H1 (cell line): ENCODE results near the gene SMAP1. TPM values are rescaled to one million over a fixed set of nuclear protein-coding genes. Genes with fewer than 3 reads are reported as not detected.

Source experiments
- CTCF ChIA-PET: fragments of 300-600 bp; sonication (Branson Sonifier 250); formaldehyde crosslinking; loops from one replicate; lab custom pipeline; 2021; ENCODE audit not compliant: partially characterized antibody; lab: Charles Lee
- POLR2A ChIA-PET: fragments of 300-600 bp; sonication (Branson Sonifier 250); formaldehyde crosslinking; loops from one replicate; lab custom pipeline; 2021; ENCODE audit warnings: inconsistent platforms; ENCODE audit not compliant: partially characterized antibody; lab: Charles Lee
- DNase-seq, 2 experiments: peaks; one replicate each; pipeline versions ENCODE4 v3.0.0 to v3.0.0-alpha.2; 2010 to 2022; ENCODE audit warnings: low spot score in 2 of 2, low read depth in 1 of 2, mixed read lengths in 1 of 2
- FAIRE-seq: peaks from 2 replicates; lab custom pipeline; 2011; peaks lifted over from hg19 to GRCh38; lab: Jason Lieb, UNC
- H2AFZ ChIP-seq: 2 replicates; pipeline ENCODE4 v1.8.1; 2012; ENCODE audit warnings: low read length, inconsistent platforms
- H2AK5ac ChIP-seq: 2 replicates; pipeline ENCODE4 v1.6.1; 2013; ENCODE audit warnings: low read depth, low read length
- H2BK120ac ChIP-seq: replicated peaks from 2 replicates; pipeline ENCODE3; 2013; ENCODE audit warnings: low read depth, low read length, inconsistent platforms
- H2BK12ac ChIP-seq: 2 replicates; pipeline ENCODE4 v1.6.1; 2013; ENCODE audit warnings: low read depth, low read length
- H2BK15ac ChIP-seq: 2 replicates; pipeline ENCODE4 v1.6.1; 2013; ENCODE audit warnings: low read length
- H2BK20ac ChIP-seq: 2 replicates; pipeline ENCODE4 v1.6.1; 2013; ENCODE audit warnings: low read length
- H2BK5ac ChIP-seq: 2 replicates; pipeline ENCODE4 v1.6.1; 2013; ENCODE audit warnings: low read depth, low read length
- H3K14ac ChIP-seq: 2 replicates; pipeline ENCODE4 v1.6.1; 2013; ENCODE audit warnings: inconsistent platforms; ENCODE audit not compliant: insufficient read length
- H3K18ac ChIP-seq: 2 replicates; pipeline ENCODE4 v1.6.1; 2013; ENCODE audit warnings: low read length; ENCODE audit errors: extremely low read depth
- H3K23ac ChIP-seq: 2 replicates; pipeline ENCODE4 v1.6.1; 2013; ENCODE audit warnings: inconsistent platforms; ENCODE audit not compliant: insufficient read length
- H3K23me2 ChIP-seq: 2 replicates; pipeline ENCODE4 v1.6.1; 2013; ENCODE audit warnings: low read depth, low read length
- H3K27ac ChIP-seq: 2 replicates; pipeline ENCODE4 v1.6.1; 2011; ENCODE audit warnings: low read depth, low read length, inconsistent platforms
- H3K27me3 ChIP-seq, 4 experiments: replicated peaks in 1 of 4; 1 replicate in 1 of 4; 2 replicates in 3 of 4; pipeline versions ENCODE4 v1.6.1 to v1.8.1; 2011 to 2013; ENCODE audit warnings: low read length in 3 of 4, mild to moderate bottlenecking in 3 of 4, inconsistent platforms in 2 of 4, mixed read lengths in 2 of 4, moderate library complexity in 1 of 4; ENCODE audit not compliant: control insufficient read depth in 3 of 4, insufficient read depth in 3 of 4; ENCODE audit errors: extremely low read depth in 1 of 4
- H3K36me3 ChIP-seq, 4 experiments: 2 replicates each; pipeline versions ENCODE4 v1.6.1 to v1.8.1; 2011 to 2013; ENCODE audit warnings: mild to moderate bottlenecking in 4 of 4, low read length in 3 of 4, moderate library complexity in 2 of 4, control low read depth in 1 of 4, inconsistent platforms in 1 of 4; ENCODE audit not compliant: insufficient read depth in 4 of 4, control insufficient read depth in 2 of 4
- H3K4ac ChIP-seq: replicated peaks from 2 replicates; pipeline ENCODE3; 2013; ENCODE audit warnings: low read length, low read depth, mixed read lengths, inconsistent platforms; ENCODE audit not compliant: insufficient read length
- H3K4me1 ChIP-seq, 4 experiments: replicated peaks in 1 of 4; 1 replicate in 1 of 4; 2 replicates in 3 of 4; pipeline versions ENCODE4 v1.6.1 to v1.8.1; 2011 to 2013; ENCODE audit warnings: low read length in 3 of 4, inconsistent platforms in 2 of 4, mixed read lengths in 1 of 4; ENCODE audit not compliant: insufficient read depth in 4 of 4, control insufficient read depth in 3 of 4
- H3K4me2 ChIP-seq, 2 experiments: 2 replicates each; pipeline versions ENCODE4 v1.6.1 to v1.8.1; 2011 to 2013; ENCODE audit warnings: low read depth in 2 of 2, low read length in 2 of 2, control low read depth in 1 of 2, inconsistent platforms in 1 of 2, mild to moderate bottlenecking in 1 of 2; ENCODE audit not compliant: insufficient read depth in 1 of 2
- H3K4me3 ChIP-seq, 4 experiments: fragments of 200-600, 300-600 bp in 1 of 4; sonication (generic), shearing (Covaris generic), sonication (Bioruptor Twin) in 1 of 4; 2 replicates each; pipeline versions ENCODE4 v1.5.1 to v1.8.1; 2011 to 2016; ENCODE audit warnings: low read length in 4 of 4, low read depth in 3 of 4, control low read depth in 2 of 4, inconsistent platforms in 2 of 4, mild to moderate bottlenecking in 2 of 4, mixed read lengths in 1 of 4, moderate library complexity in 1 of 4; ENCODE audit not compliant: insufficient read depth in 2 of 4; ENCODE audit errors: extremely low read depth in 1 of 4
- H3K56ac ChIP-seq: replicated peaks from 2 replicates; pipeline ENCODE3; 2013; ENCODE audit warnings: low read depth, mild to moderate bottlenecking, mixed read lengths, low read length, inconsistent platforms; ENCODE audit not compliant: insufficient read length
- H3K79me1 ChIP-seq: 2 replicates; pipeline ENCODE4 v1.6.1; 2013; ENCODE audit warnings: low read depth, low read length, control low read depth
- H3K79me2 ChIP-seq, 2 experiments: 2 replicates each; pipeline versions ENCODE4 v1.6.1 to v1.8.1; 2012 to 2013; ENCODE audit warnings: low read length in 2 of 2, mild to moderate bottlenecking in 2 of 2, inconsistent platforms in 1 of 2; ENCODE audit not compliant: insufficient read depth in 2 of 2, control insufficient read depth in 1 of 2
- H3K9ac ChIP-seq, 4 experiments: replicated peaks in 1 of 4; 1 replicate in 1 of 4; 2 replicates in 3 of 4; pipeline versions ENCODE4 v1.6.1 to v1.8.1; 2011 to 2013; ENCODE audit warnings: low read depth in 3 of 4, low read length in 3 of 4, control low read depth in 2 of 4, mild to moderate bottlenecking in 2 of 4, moderate library complexity in 2 of 4, inconsistent platforms in 1 of 4; ENCODE audit errors: extremely low read depth in 1 of 4
- H3K9me3 ChIP-seq, 2 experiments: 2 replicates each; pipeline versions ENCODE4 v1.6.1 to v1.8.1; 2012 to 2013; ENCODE audit warnings: mild to moderate bottlenecking in 2 of 2, moderate library complexity in 2 of 2, control low read depth in 1 of 2, inconsistent platforms in 1 of 2, low read depth in 1 of 2, low read length in 1 of 2, mixed read lengths in 1 of 2; ENCODE audit not compliant: insufficient read depth in 2 of 2
- H4K20me1 ChIP-seq, 2 experiments: replicated peaks in 1 of 2; 2 replicates each; pipeline versions ENCODE3 to v1.8.1; 2011 to 2013; ENCODE audit warnings: inconsistent platforms in 2 of 2, low read length in 2 of 2, mild to moderate bottlenecking in 1 of 2; ENCODE audit not compliant: insufficient read depth in 2 of 2, control insufficient read depth in 1 of 2
- H4K5ac ChIP-seq: 2 replicates; pipeline ENCODE4 v1.6.1; 2013; ENCODE audit warnings: low read length, low read depth, mixed read lengths, inconsistent platforms; ENCODE audit not compliant: insufficient read length
- H4K8ac ChIP-seq: 2 replicates; pipeline ENCODE4 v1.8.0; 2013; ENCODE audit warnings: mild to moderate bottlenecking, moderate library complexity, low read length, inconsistent platforms; ENCODE audit not compliant: insufficient read depth; ENCODE audit errors: extremely low read depth
- H4K91ac ChIP-seq: replicated peaks from 2 replicates; pipeline ENCODE3; 2013; ENCODE audit warnings: low read length, mixed read lengths, inconsistent platforms; ENCODE audit not compliant: insufficient read length
- CBX5 ChIP-seq: fragments of 300-800, 300-1000 bp; sonication (generic); IDR thresholded peaks from 2 replicates; pipeline ENCODE4 v1.7.1; 2016; ENCODE audit warnings: antibody characterized with exemption, low read length, low read depth
- CBX8 ChIP-seq: fragments of 300-800, 300-1000 bp; sonication (generic); IDR thresholded peaks from 2 replicates; pipeline ENCODE4 v1.7.1; 2016; ENCODE audit warnings: low read depth, low read length, borderline replicate concordance
- GTF2F1 ChIP-seq: IDR thresholded peaks from 2 replicates; pipeline ENCODE4 v1.6.1; 2012; ENCODE audit warnings: low read depth, low read length, improper control_type of control experiment, borderline replicate concordance
- HDAC6 ChIP-seq: IDR thresholded peaks from one replicate; pipeline ENCODE4 v1.7.1; 2012; ENCODE audit warnings: low read depth, mild to moderate bottlenecking, inconsistent platforms, low read length, moderate library complexity
- KDM4A ChIP-seq: IDR thresholded peaks from one replicate; pipeline ENCODE4 v1.7.1; 2012; ENCODE audit warnings: low read depth, mild to moderate bottlenecking, moderate library complexity, low read length, inconsistent platforms; ENCODE audit not compliant: severe bottlenecking
- PHF8 ChIP-seq: fragments of 200-600 bp; sonication (generic); conservative IDR thresholded peaks from 2 replicates; pipeline ENCODE4 v1.7.1; 2012; ENCODE audit warnings: low read depth, mild to moderate bottlenecking, inconsistent platforms, low read length, moderate library complexity
- SIN3A ChIP-seq, 2 experiments: IDR thresholded peaks in 1 of 2; conservative IDR thresholded peaks in 1 of 2; 2 replicates each; pipeline ENCODE4 v1.6.1; 2011 to 2012; ENCODE audit warnings: low read length in 2 of 2, improper control_type of control experiment in 1 of 2, low read depth in 1 of 2, mild to moderate bottlenecking in 1 of 2
- SIRT6 ChIP-seq: IDR thresholded peaks from one replicate; pipeline ENCODE4 v1.7.1; 2012; ENCODE audit warnings: low read length, inconsistent platforms
- SRF ChIP-seq: IDR thresholded peaks from 2 replicates; pipeline ENCODE4 v1.6.1; 2011; ENCODE audit warnings: mild to moderate bottlenecking, low read depth, low read length, moderate library complexity
- TBP ChIP-seq: IDR thresholded peaks from 2 replicates; pipeline ENCODE4 v1.6.1; 2011; ENCODE audit warnings: low read depth, low read length, improper control_type of control experiment
- WGBS, 2 experiments: shearing (Covaris generic) in 1 of 2; methylation state at CpG; one replicate each; pipeline versions ENCODE4 v1.1.6 to v1.1.7; 2013 to 2015; ENCODE audit warnings: low lambda C conversion rate in 2 of 2, mixed read lengths in 2 of 2, inconsistent platforms in 1 of 2, low coverage in 1 of 2, missing lambda C conversion rate in 1 of 2; ENCODE audit not compliant: insufficient replicate concordance in 2 of 2, insufficient coverage in 1 of 2, insufficient read length in 1 of 2; ENCODE audit errors: extremely low coverage in 1 of 2, missing lambda C conversion rate in 1 of 2; 5-methylcytosine and 5-hydroxymethylcytosine counted together
- polyA plus RNA-seq, 7 experiments: library from polyadenylated mRNA; depleted of rRNA in 3 of 7; stranded (reverse) in 5 of 7; unstranded in 2 of 7; fragments of >200 nt in 5 of 7; fragments of 200-250 nt in 2 of 7; gene quantifications; 1 replicate in 5 of 7; 2 replicates in 1 of 7; 4 replicates in 1 of 7; pipeline versions ENCODE4 v1.2.1 to v1.2.3, GENCODE V29; 2011 to 2013; ENCODE audit warnings: missing spikeins in 2 of 7, mixed read lengths in 2 of 7
- total RNA-seq: library from RNA; stranded (reverse); fragmentation: NEBNext Ultra II Directional; extraction: Animal tissue kit (Norgen Biotek cat#: 25700); gene quantifications from 2 replicates; pipeline ENCODE4 v1.2.1, GENCODE V29; 2021

SMAP1 gene
- total and polyA plus RNA-seq, 2 of the 8 experiments (the other 6 are each of a cell fraction or from before 2014, with no cell fraction given), result 18.8 to 32.4 TPM

GRCh38 chr6:70680396-70680795, 12.7 kb downstream of the SMAP1 start:
- H3K79me2 ChIP-seq, result peaks cover 0 to 63% of the 10 kb centered on the region in 2 experiments; a peak in 2 of 4 replicates
- no peak for TF ChIP-seq HDAC6
- no peak for TF ChIP-seq GTF2F1
- no peak for TF ChIP-seq PHF8
- no peak for TF ChIP-seq SIN3A (conservative IDR thresholded peaks at IDR 0.05 in 1 of 2, IDR thresholded peaks at IDR 0.05 in 1 of 2; ENCODE audit: low read depth in 1 of 2, low read length in 2 of 2)
- no peak for TF ChIP-seq SRF
- TF ChIP-seq TBP, result no peak
- no peak for TF ChIP-seq KDM4A
- TF ChIP-seq CBX8, result no peak
- TF ChIP-seq SIRT6, result no peak
- TF ChIP-seq CBX5, result no peak

More at GRCh38 chr6:70680396-70680795, 12.7 kb downstream of the SMAP1 start:
- Histone ChIP-seq H3K36me3 (no peaks in the 10 kb centered on the region), H3K4me1 (peaks cover 0 to 2% (median 0%) of the 10 kb centered on the region in 4 experiments; a peak in 1 of 7 replicates), H4K5ac (no peak overlapping the region), H2AK5ac (no peak overlapping the region), H3K23me2 (no peaks in the 10 kb centered on the region), H3K4me3 (no peak overlapping the region), H3K27ac (no peak overlapping the region), H4K20me1 (no peaks in the 10 kb centered on the region), H3K79me1 (no peaks in the 10 kb centered on the region; the same call in 1 of the 2 replicates), H3K23ac (no peak overlapping the region), H3K4ac (no peak overlapping the region), H2BK15ac (no peak overlapping the region), H3K9me3 (no peaks in the 10 kb centered on the region; a peak in 1 of 4 replicates), H2BK5ac (no peak overlapping the region), H3K14ac (no peak overlapping the region), H3K27me3 (no peaks in the 10 kb centered on the region), H4K8ac (no peak overlapping the region), H2BK20ac (no peak overlapping the region), H2BK120ac (no peak overlapping the region), H3K9ac (no peak overlapping the region), H2BK12ac (no peak overlapping the region), H3K4me2 (no peak overlapping the region), H2AFZ (no peak overlapping the region), H3K18ac (no peak overlapping the region), H4K91ac (no peak overlapping the region), H3K56ac (no peak overlapping the region)
- CTCF ChIA-PET, result no interaction called here
- DNase-seq (no peak), FAIRE-seq (no peak)
- POLR2A ChIA-PET, result interaction anchor here (1.2 kb wide), 1 partner anchor 15 kb away, joined by 3 read pairs; no protein-coding TSS in a partner anchor
- 91% methylated on average over 4 of the region's 4 CpGs; no CpG with 5 or more reads in 1 of the 2 experiments for WGBS, 2 experiments
